Neural cell (in vitro differentiated cells): ENCODE measurements around the gene PROM2. TPM values are rescaled to one million over a fixed set of nuclear protein-coding genes. Genes with fewer than 3 reads are reported as not detected.

Source experiments
- H2AFZ ChIP-seq: fragments of 200-600, 300-800 bp; sonication (generic), shearing (Covaris generic); 2 replicates; pipeline ENCODE4 v1.6.0; 2014; ENCODE audit warnings: low read depth, mild to moderate bottlenecking, antibody characterized with exemption, low read length, moderate library complexity
- H3F3A ChIP-seq: fragments of 200-600 bp; shearing (Covaris generic); 2 replicates; pipeline ENCODE4 v1.6.1; 2016; ENCODE audit warnings: mild to moderate bottlenecking, moderate library complexity, mixed read lengths, antibody characterized with exemption, low read length; ENCODE audit not compliant: insufficient read depth, poor library complexity, severe bottlenecking
- H3K27ac ChIP-seq: fragments of 200-600, 300-800 bp; sonication (generic), shearing (Covaris generic); 2 replicates; pipeline ENCODE4 v1.5.1; 2014; ENCODE audit warnings: mild to moderate bottlenecking, low read length, moderate library complexity
- H3K27me3 ChIP-seq: fragments of 300-800, 200-600 bp; sonication (generic), shearing (Covaris generic); 2 replicates; pipeline ENCODE4 v1.6.0; 2014; ENCODE audit warnings: mild to moderate bottlenecking, low read depth, low read length, moderate library complexity; ENCODE audit not compliant: insufficient read depth
- H3K36me3 ChIP-seq: fragments of 300-800, 200-600 bp; sonication (generic), shearing (Covaris generic); 2 replicates; pipeline ENCODE4 v1.5.1; 2014; ENCODE audit warnings: mild to moderate bottlenecking, antibody characterized with exemption, low read length, moderate library complexity; ENCODE audit not compliant: insufficient read depth
- H3K4me2 ChIP-seq: fragments of 300-800, 200-600 bp; sonication (generic), shearing (Covaris generic); 2 replicates; pipeline ENCODE4 v1.6.0; 2014; ENCODE audit warnings: mild to moderate bottlenecking, low read length
- H3K4me3 ChIP-seq: fragments of 300-800, 200-600 bp; sonication (generic), shearing (Covaris generic); 2 replicates; pipeline ENCODE4 v1.5.1; 2014; ENCODE audit warnings: mild to moderate bottlenecking, low read length, moderate library complexity
- H3K79me2 ChIP-seq: fragments of 200-600 bp; shearing (Covaris generic); replicated peaks from 2 replicates; pipeline ENCODE4 v1.6.0; 2014; ENCODE audit warnings: mild to moderate bottlenecking, low read length, moderate library complexity; ENCODE audit not compliant: insufficient read depth
- H3K9ac ChIP-seq: fragments of 300-800, 200-600 bp; sonication (generic), shearing (Covaris generic); 2 replicates; pipeline ENCODE4 v1.6.1; 2016; ENCODE audit warnings: mild to moderate bottlenecking, low read length, mixed read lengths
- H3K9me2 ChIP-seq: fragments of 200-600 bp; shearing (Covaris generic); 2 replicates; pipeline ENCODE4 v1.6.1; 2016; ENCODE audit warnings: mild to moderate bottlenecking, low read length, mixed read lengths; ENCODE audit not compliant: insufficient read depth
- H3K9me3 ChIP-seq: fragments of 200-600, 300-800 bp; sonication (generic), shearing (Covaris generic); 2 replicates; pipeline ENCODE4 v1.6.1; 2016; ENCODE audit warnings: mild to moderate bottlenecking, mixed run types, low read length, moderate library complexity, mixed read lengths
- H4K20me1 ChIP-seq: fragments of 200-600 bp; shearing (Covaris generic); 2 replicates; pipeline ENCODE4 v1.6.1; 2016; ENCODE audit warnings: mild to moderate bottlenecking, mixed run types; ENCODE audit not compliant: insufficient read depth
- EP300 ChIP-seq: fragments of 450-650 bp; conservative IDR thresholded peaks from 2 replicates; pipeline ENCODE4 v1.6.1; 2014; ENCODE audit warnings: antibody characterized with exemption, mild to moderate bottlenecking, moderate library complexity; ENCODE audit not compliant: poor library complexity, severe bottlenecking
- EZH2 ChIP-seq: fragments of 200-600, 300-800 bp; shearing (Covaris generic), sonication (generic); IDR thresholded peaks from 2 replicates; pipeline ENCODE4 v1.6.1; 2014; ENCODE audit warnings: antibody characterized with exemption, low read length, borderline replicate concordance, mild to moderate bottlenecking; ENCODE audit not compliant: insufficient read depth, poor library complexity, severe bottlenecking
- MXI1 ChIP-seq: fragments of 450-650 bp; conservative IDR thresholded peaks from 2 replicates; pipeline ENCODE4 v1.6.1; 2014; ENCODE audit warnings: antibody characterized with exemption, mild to moderate bottlenecking; ENCODE audit not compliant: poor library complexity, severe bottlenecking
- POLR2AphosphoS5 ChIP-seq: IDR thresholded peaks from 2 replicates; pipeline ENCODE4 v1.6.1; 2012
- RAD21 ChIP-seq: fragments of 450-650 bp; conservative IDR thresholded peaks from 2 replicates; pipeline ENCODE4 v1.6.1; 2014; ENCODE audit warnings: antibody characterized with exemption, mild to moderate bottlenecking, moderate library complexity
- SMC3 ChIP-seq: fragments of 450-650 bp; conservative IDR thresholded peaks from 2 replicates; pipeline ENCODE4 v1.6.1; 2014; ENCODE audit warnings: antibody characterized with exemption, mild to moderate bottlenecking, moderate library complexity; ENCODE audit not compliant: poor library complexity
- TAF1 ChIP-seq: IDR thresholded peaks from 2 replicates; pipeline ENCODE4 v1.6.1; 2012; ENCODE audit warnings: low read depth
- polyA plus RNA-seq: library from polyadenylated mRNA; depleted of rRNA; stranded (reverse); fragments of >200 nt; gene quantifications from 2 replicates; pipeline ENCODE4 v1.2.3, GENCODE V29; 2014
- TF ChIP-seq, protein P1 (sequence below): fragments of 450-650 bp; IDR thresholded peaks from 2 replicates; pipeline ENCODE4 v1.5.1; 2014; ENCODE audit warnings: antibody characterized with exemption, mild to moderate bottlenecking, moderate library complexity; ENCODE audit not compliant: poor library complexity, severe bottlenecking
- TF ChIP-seq, protein P2 (sequence below): IDR thresholded peaks from 2 replicates; pipeline ENCODE4 v1.6.1; 2012; ENCODE audit warnings: borderline replicate concordance

Gene PROM2
- polyA plus RNA-seq, 1 donor from 2014 or later = 2.2 TPM

DNA sequence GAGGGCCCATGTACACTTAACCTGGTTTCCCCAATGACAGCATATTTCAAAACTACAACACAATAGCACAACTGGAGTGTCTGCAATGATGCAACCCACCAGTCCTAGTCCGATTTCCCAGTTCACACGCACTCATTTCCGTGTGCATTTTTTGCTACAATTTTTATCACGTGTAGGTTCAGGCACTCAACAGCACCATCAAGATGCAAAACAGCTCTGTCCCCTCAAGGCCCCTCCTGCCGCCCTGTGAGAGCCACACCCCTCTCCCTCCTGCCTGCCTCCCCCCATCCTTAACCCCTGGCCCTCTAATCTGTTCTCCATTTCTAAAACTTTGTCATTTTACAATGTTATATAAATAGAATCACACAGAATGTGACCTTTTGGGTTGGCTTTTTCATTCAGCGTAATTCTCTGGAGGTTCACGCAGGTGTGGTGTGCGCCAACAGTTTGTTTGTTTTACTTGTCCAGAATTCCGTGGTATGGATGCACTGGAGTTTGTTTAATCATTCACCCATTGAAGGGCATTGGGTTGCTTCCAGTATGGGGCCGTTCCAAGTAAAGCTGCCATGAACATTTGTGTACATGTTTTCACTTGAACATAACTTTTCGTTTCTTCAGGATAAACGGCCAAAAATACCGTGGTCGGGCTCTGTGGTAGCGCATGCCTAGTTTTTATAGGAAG, 31.3 kb downstream of the PROM2 start:
- no peak overlapping the region for H3K9ac ChIP-seq
- peaks cover 7% of the 10 kb centered on the region for H3K9me3 ChIP-seq
- no peaks in the 10 kb centered on the region for H3K27me3 ChIP-seq
- no peak overlapping the region for H2AFZ ChIP-seq
- H3K27ac ChIP-seq = no peak overlapping the region
- no peaks in the 10 kb centered on the region for H3K79me2 ChIP-seq
- no peak overlapping the region for H3K4me3 ChIP-seq
- TF ChIP-seq RAD21 = no peak
- TF ChIP-seq, protein P1, sequence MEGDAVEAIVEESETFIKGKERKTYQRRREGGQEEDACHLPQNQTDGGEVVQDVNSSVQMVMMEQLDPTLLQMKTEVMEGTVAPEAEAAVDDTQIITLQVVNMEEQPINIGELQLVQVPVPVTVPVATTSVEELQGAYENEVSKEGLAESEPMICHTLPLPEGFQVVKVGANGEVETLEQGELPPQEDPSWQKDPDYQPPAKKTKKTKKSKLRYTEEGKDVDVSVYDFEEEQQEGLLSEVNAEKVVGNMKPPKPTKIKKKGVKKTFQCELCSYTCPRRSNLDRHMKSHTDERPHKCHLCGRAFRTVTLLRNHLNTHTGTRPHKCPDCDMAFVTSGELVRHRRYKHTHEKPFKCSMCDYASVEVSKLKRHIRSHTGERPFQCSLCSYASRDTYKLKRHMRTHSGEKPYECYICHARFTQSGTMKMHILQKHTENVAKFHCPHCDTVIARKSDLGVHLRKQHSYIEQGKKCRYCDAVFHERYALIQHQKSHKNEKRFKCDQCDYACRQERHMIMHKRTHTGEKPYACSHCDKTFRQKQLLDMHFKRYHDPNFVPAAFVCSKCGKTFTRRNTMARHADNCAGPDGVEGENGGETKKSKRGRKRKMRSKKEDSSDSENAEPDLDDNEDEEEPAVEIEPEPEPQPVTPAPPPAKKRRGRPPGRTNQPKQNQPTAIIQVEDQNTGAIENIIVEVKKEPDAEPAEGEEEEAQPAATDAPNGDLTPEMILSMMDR = no peak
- no peak for TF ChIP-seq MXI1
- no peak for TF ChIP-seq POLR2AphosphoS5
- TF ChIP-seq, protein P2, sequence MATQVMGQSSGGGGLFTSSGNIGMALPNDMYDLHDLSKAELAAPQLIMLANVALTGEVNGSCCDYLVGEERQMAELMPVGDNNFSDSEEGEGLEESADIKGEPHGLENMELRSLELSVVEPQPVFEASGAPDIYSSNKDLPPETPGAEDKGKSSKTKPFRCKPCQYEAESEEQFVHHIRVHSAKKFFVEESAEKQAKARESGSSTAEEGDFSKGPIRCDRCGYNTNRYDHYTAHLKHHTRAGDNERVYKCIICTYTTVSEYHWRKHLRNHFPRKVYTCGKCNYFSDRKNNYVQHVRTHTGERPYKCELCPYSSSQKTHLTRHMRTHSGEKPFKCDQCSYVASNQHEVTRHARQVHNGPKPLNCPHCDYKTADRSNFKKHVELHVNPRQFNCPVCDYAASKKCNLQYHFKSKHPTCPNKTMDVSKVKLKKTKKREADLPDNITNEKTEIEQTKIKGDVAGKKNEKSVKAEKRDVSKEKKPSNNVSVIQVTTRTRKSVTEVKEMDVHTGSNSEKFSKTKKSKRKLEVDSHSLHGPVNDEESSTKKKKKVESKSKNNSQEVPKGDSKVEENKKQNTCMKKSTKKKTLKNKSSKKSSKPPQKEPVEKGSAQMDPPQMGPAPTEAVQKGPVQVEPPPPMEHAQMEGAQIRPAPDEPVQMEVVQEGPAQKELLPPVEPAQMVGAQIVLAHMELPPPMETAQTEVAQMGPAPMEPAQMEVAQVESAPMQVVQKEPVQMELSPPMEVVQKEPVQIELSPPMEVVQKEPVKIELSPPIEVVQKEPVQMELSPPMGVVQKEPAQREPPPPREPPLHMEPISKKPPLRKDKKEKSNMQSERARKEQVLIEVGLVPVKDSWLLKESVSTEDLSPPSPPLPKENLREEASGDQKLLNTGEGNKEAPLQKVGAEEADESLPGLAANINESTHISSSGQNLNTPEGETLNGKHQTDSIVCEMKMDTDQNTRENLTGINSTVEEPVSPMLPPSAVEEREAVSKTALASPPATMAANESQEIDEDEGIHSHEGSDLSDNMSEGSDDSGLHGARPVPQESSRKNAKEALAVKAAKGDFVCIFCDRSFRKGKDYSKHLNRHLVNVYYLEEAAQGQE = no peak
- no peak for TF ChIP-seq EZH2
- no peak for TF ChIP-seq SMC3
- no peak for TF ChIP-seq TAF1
- H3K4me2 ChIP-seq = no peak overlapping the region
- no peaks in the 10 kb centered on the region for H3K9me2 ChIP-seq
- H3F3A ChIP-seq = no peaks in the 10 kb centered on the region
- no peaks in the 10 kb centered on the region for H3K36me3 ChIP-seq
- no peaks in the 10 kb centered on the region for H4K20me1 ChIP-seq

DNA sequence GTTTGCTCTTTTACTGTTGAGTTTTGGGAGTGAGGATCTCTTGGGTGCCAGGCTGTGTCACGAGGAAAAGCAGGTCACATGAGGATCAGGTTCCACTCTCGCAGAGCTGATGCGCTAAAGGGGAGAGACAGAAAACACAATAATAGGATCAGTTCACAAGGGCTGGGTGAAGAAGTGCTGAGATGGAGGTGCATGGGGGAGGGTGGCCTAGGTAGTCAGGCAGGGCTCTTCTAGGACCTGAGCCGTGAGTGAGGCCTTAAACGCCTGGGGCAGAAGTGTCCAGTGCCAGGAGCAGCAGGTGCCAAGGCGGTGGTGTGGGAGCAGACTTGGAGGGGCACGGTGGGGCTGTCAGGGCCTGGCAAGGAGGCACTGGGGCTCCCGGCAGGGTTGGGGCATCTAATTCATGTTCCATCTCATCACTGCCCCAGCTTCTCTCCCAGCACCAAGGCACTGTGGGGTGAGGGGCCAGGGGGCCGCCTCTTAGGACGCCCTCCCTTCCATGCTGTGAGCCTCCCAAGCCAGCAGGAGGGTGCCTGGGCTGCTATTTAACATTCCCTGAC, 32.2 kb downstream of the PROM2 start:
- Histone ChIP-seq H3K27ac (no peak overlapping the region), H3K9me2 (no peaks in the 10 kb centered on the region), H3K4me3 (no peak overlapping the region), H3K9me3 (peaks cover 7% of the 10 kb centered on the region), H3K4me2 (no peak overlapping the region), H3K27me3 (no peaks in the 10 kb centered on the region), H3F3A (no peaks in the 10 kb centered on the region), H3K79me2 (no peaks in the 10 kb centered on the region), H2AFZ (no peak overlapping the region), H4K20me1 (no peaks in the 10 kb centered on the region), H3K36me3 (no peaks in the 10 kb centered on the region), H3K9ac (no peak overlapping the region)
- TF ChIP-seq SMC3 (no peak), RAD21 (no peak), POLR2AphosphoS5 (no peak), TAF1 (no peak), EP300 (no peak)
- TF ChIP-seq, protein P2 = no peak
- TF ChIP-seq, protein P1 = no peak
